Stomach (tissue), 9 donors: ENCODE measurements around the gene SLC17A9. TPM values are rescaled to one million over a fixed set of nuclear protein-coding genes. Genes with fewer than 3 reads are reported as not detected.

ENCODE experiments used
- DNase-seq, 2 donors: peaks; one replicate each; pipeline versions ENCODE4 v3.0.0 to v3.0.0-alpha.2; 2013 to 2019
- H3K27ac ChIP-seq, 5 donors: fragments of 200-600 bp in 4 of 5; sonication (generic) in 4 of 5; one replicate each; pipeline ENCODE4 v1.5.1; 2013 to 2019; ENCODE audit warnings: mild to moderate bottlenecking in 1 of 5, moderate library complexity in 1 of 5
- H3K27me3 ChIP-seq, 3 donors: fragments of 200-600 bp; sonication (generic); one replicate each; pipeline ENCODE4 v1.5.1; 2017 to 2019; ENCODE audit warnings: mixed run types in 1 of 3
- H3K36me3 ChIP-seq, 4 donors: fragments of 200-600 bp; sonication (generic); 1 replicate in 3 of 4; 2 replicates in 1 of 4; pipeline ENCODE4 v1.5.1; 2016 to 2019
- H3K4me1 ChIP-seq, 4 donors: fragments of 200-600 bp; sonication (generic); one replicate each; pipeline ENCODE4 v1.5.1; 2016 to 2019
- H3K4me3 ChIP-seq, 4 donors: fragments of 200-600 bp; sonication (generic) in 3 of 4; one replicate each; pipeline ENCODE4 v1.5.1; 2016 to 2019; ENCODE audit warnings: mild to moderate bottlenecking in 1 of 4
- H3K9me3 ChIP-seq, 4 donors: fragments of 200-600 bp; sonication (generic); one replicate each; pipeline ENCODE4 v1.5.1; 2016 to 2019
- CTCF ChIP-seq, 7 experiments: fragments of 450-650 bp in 4 of 7; fragments of 200-600 bp in 3 of 7; sonication (generic) in 3 of 7; IDR thresholded peaks; one replicate each; pipeline ENCODE4 v1.5.1; 2016 to 2019; ENCODE audit warnings: antibody characterized with exemption in 7 of 7, control low read depth in 2 of 7, mild to moderate bottlenecking in 1 of 7
- EP300 ChIP-seq: sonication (generic); formaldehyde crosslinking; IDR thresholded peaks from one replicate; pipeline ENCODE4 v1.6.1; 2017; ENCODE audit warnings: antibody characterized with exemption
- POLR2A ChIP-seq, 4 donors: fragments of 450-650 bp; IDR thresholded peaks; one replicate each; pipeline ENCODE4 v1.6.1; 2016; ENCODE audit warnings: antibody characterized with exemption in 4 of 4, control low read depth in 2 of 4, mild to moderate bottlenecking in 1 of 4, moderate library complexity in 1 of 4
- POLR2AphosphoS5 ChIP-seq, 3 donors: sonication (generic); formaldehyde crosslinking; IDR thresholded peaks; one replicate each; pipeline ENCODE4 v1.6.1; 2016; ENCODE audit warnings: antibody characterized with exemption in 3 of 3
- WGBS, 5 donors: extraction: QIAGEN DNeasy Blood & Tissue Kit in 3 of 5; methylation state at CpG; one replicate each; pipeline versions ENCODE4 v1.1.5 to v1.1.7; 2013 to 2018; 5-methylcytosine and 5-hydroxymethylcytosine counted together
- intact Hi-C: fragments of 100-400 bp; cut with DNase I; formaldehyde crosslinking; loops from one replicate; pipeline ENCODE4 v1.15.1; 2023; ENCODE audit warnings: low total_unique reads
- polyA plus RNA-seq, 3 donors: library from polyadenylated mRNA; stranded (reverse); fragments of 200-250 nt; gene quantifications; one replicate each; pipeline ENCODE4 v1.2.3, GENCODE V29; 2013
- total RNA-seq, 5 donors: library from RNA; depleted of rRNA; stranded (reverse); fragments of >200 nt; gene quantifications; one replicate each; pipeline versions ENCODE4 v1.1.0 to v1.2.3, GENCODE V29; 2014 to 2016
- donor health status: healthy with polysubstance abuse.
- donor health status: Bipolar disorder and iron deficiency.
- donor health status: healthy.

SLC17A9 gene
- total and polyA plus RNA-seq, 8 donors = 1.1 to 76.4 (median 12.6) TPM

GRCh38 chr20:62979310-62979709, 26.8 kb downstream of the SLC17A9 start:
- H3K4me3 ChIP-seq = no peak overlapping the region
- intact Hi-C loops = no loop called here
- H3K36me3 ChIP-seq = no peaks in the 10 kb centered on the region
- peaks cover 0 to 8% (median under 1%) of the 10 kb centered on the region in 4 donors for H3K4me1 ChIP-seq
- H3K27ac ChIP-seq = no peak overlapping the region
- H3K27me3 ChIP-seq = peaks cover 14 to 100% (median 78%) of the 10 kb centered on the region in 3 donors
- DNase-seq = no peak
- H3K9me3 ChIP-seq = no peaks in the 10 kb centered on the region
- WGBS, 5 donors = 76 to 81% (median 80%) methylated on average over 13 to 14 of the region's 14 CpGs
- TF ChIP-seq CTCF (IDR thresholded peaks at IDR 0.05) (no peak), POLR2A (IDR thresholded peaks at IDR 0.05) (no peak), EP300 (no peak), POLR2AphosphoS5 (IDR thresholded peaks at IDR 0.05) (no peak)

- Histone ChIP-seq H3K27me3 (peaks cover 14 to 100% (median 77%) of the 10 kb centered on the region in 3 donors), H3K9me3 (no peaks in the 10 kb centered on the region), H3K4me1 (peaks cover 0 to 8% (median 0%) of the 10 kb centered on the region in 4 donors), H3K4me3 (no peak overlapping the region), H3K36me3 (no peaks in the 10 kb centered on the region), H3K27ac (no peak overlapping the region)
- DNase-seq = no peak
- TF ChIP-seq EP300 (no peak), POLR2A (IDR thresholded peaks at IDR 0.05) (no peak), POLR2AphosphoS5 (IDR thresholded peaks at IDR 0.05) (no peak), CTCF (IDR thresholded peaks at IDR 0.05) (no peak)
- intact Hi-C loops = no loop called here
- 10 to 18% (median 12%) methylated on average over 11 to 19 of the region's 19 CpGs for WGBS, 5 donors
These were observed 27.4 kb downstream of the SLC17A9 start for GRCh38 chr20:62979876-62980373.

- Histone ChIP-seq H3K27me3 (peaks cover 14 to 99% (median 72%) of the 10 kb centered on the region in 3 donors), H3K4me3 (no peak overlapping the region), H3K9me3 (no peaks in the 10 kb centered on the region), H3K36me3 (no peaks in the 10 kb centered on the region), H3K4me1 (peaks cover 0 to 8% (median 0%) of the 10 kb centered on the region in 4 donors), H3K27ac (no peak overlapping the region)
- no peak for DNase-seq
- intact Hi-C loops = no loop called here
- TF ChIP-seq CTCF (IDR thresholded peaks at IDR 0.05) (no peak), EP300 (no peak), POLR2AphosphoS5 (IDR thresholded peaks at IDR 0.05) (no peak), POLR2A (IDR thresholded peaks at IDR 0.05) (no peak)
- WGBS, 5 donors = 50 to 60% (median 54%) methylated on average over 19 of the region's 19 CpGs
These were observed 28.0 kb downstream of the SLC17A9 start for GRCh38 chr20:62980380-62980960.

GRCh38 chr20:62980970-62981369, 28.5 kb downstream of the SLC17A9 start:
- Histone ChIP-seq H3K27me3 (peaks cover 10 to 99% (median 67%) of the 10 kb centered on the region in 3 donors), H3K36me3 (no peaks in the 10 kb centered on the region), H3K9me3 (no peaks in the 10 kb centered on the region), H3K27ac (no peak overlapping the region), H3K4me3 (no peak overlapping the region), H3K4me1 (peaks cover 0 to 8% (median 0%) of the 10 kb centered on the region in 4 donors)
- peak in 1 of 2 donors; percentile 51 for DNase-seq
- no peak for TF ChIP-seq POLR2A (IDR thresholded peaks at IDR 0.05)
- TF ChIP-seq EP300 = no peak
- TF ChIP-seq CTCF (IDR thresholded peaks at IDR 0.05) = no peak
- no peak for TF ChIP-seq POLR2AphosphoS5 (IDR thresholded peaks at IDR 0.05)
- WGBS, 5 donors = 22 to 35% (median 29%) methylated on average over 14 to 27 of the region's 28 CpGs
- intact Hi-C loops = no loop called here
